ENCODE data around the gene FBXL20. TPM values are rescaled to one million over a fixed set of nuclear protein-coding genes. Genes with fewer than 3 reads are reported as not detected.
"Not testable (repeated sequence)": the region's sequence is repeated elsewhere in the genome, so short reads cannot be mapped to it uniquely, and the experiment has no call there.

Gene FBXL20
- total RNA-seq (10 to 100 TPM; 22.0 to 29.8 TPM), polyA plus RNA-seq (1 to 10 TPM; 2.9 to 4.1 TPM)
- long read RNA-seq, donor 1, full-length matches to known transcripts, result 3 of 37 reads
- long read RNA-seq, donor 1, partial matches to known transcripts, result 15 of 37 reads
- long read RNA-seq, donor 1, other reads (novel, unspliced or antisense), result 19 of 37 reads
- long read RNA-seq, donor 2, partial matches to known transcripts, result 1 of 14 reads
- long read RNA-seq, donor 2, other reads (novel, unspliced or antisense), result 13 of 14 reads

- ATAC-seq (ENCODE audit: low FRiP score) (peak; percentile 96), DNase-seq (peak; percentile 96 to 98)
- Histone ChIP-seq H3K4me1 (ENCODE audit: control insufficient read depth in 1 of 2, insufficient read depth in 2 of 2, low read length in 2 of 2) (no peaks in the 10 kb centered on the region), H3K4me3 (ENCODE audit: low read length in 2 of 2) (peak within 1 kb of the TSS; percentile 96 to 98), H3K36me3 (ENCODE audit: control insufficient read depth in 1 of 2, insufficient read depth in 2 of 2, low read length in 1 of 2) (no peaks in the 10 kb centered on the region), H3K27ac (ENCODE audit: low read depth in 1 of 2, low read length in 2 of 2) (peak within 1 kb of the TSS; percentile 43 to 66), H3K27me3 (ENCODE audit: control insufficient read depth in 1 of 2, insufficient read depth in 2 of 2, low read length in 1 of 2) (no peaks in the 10 kb centered on the region), H3K9me3 (ENCODE audit: control insufficient read depth, low read length) (no peaks in the 10 kb centered on the region)
- WGBS, 2 donors, result 0 to 1% methylated on average over 66 to 86 of the region's 86 CpGs
- intact Hi-C loops (cut with DNase I), result loop anchor here in 1 of 2 donors (5.0 kb wide), 1 partner anchor 129 kb away; no protein-coding TSS in a partner anchor
Observed at GRCh38 chr17:39401412-39402243, at the start of gene FBXL20. FBXL20 (minus strand) TSS chr17:39401626; CDS start chr17:39401402, 224 bp downstream.

- Histone ChIP-seq H3K36me3 (ENCODE audit: control insufficient read depth in 1 of 2, insufficient read depth in 2 of 2, low read length in 1 of 2) (no peaks in the 10 kb centered on the region), H3K4me1 (ENCODE audit: control insufficient read depth in 1 of 2, insufficient read depth in 2 of 2, low read length in 2 of 2) (peaks cover 0 to 3% of the 10 kb centered on the region in 2 donors), H3K27me3 (ENCODE audit: control insufficient read depth in 1 of 2, insufficient read depth in 2 of 2, low read length in 1 of 2) (no peaks in the 10 kb centered on the region), H3K4me3 (ENCODE audit: low read length in 2 of 2) (peak within 1 kb of the TSS; percentile 84 to 99), H3K27ac (ENCODE audit: low read depth in 1 of 2, low read length in 2 of 2) (peak within 1 kb of the TSS; percentile 62 to 67), H3K9me3 (ENCODE audit: control insufficient read depth, low read length) (no peaks in the 10 kb centered on the region)
- intact Hi-C loops (cut with DNase I), result no loop called here
- DNase-seq (peak; percentile 96), ATAC-seq (ENCODE audit: low FRiP score) (peak; percentile 98)
- WGBS, 2 donors, result 0% methylated on average over 36 to 37 of the region's 37 CpGs
Observed at GRCh38 chr17:39450847-39451581, 49.6 kb upstream of the FBXL20 start, which contains the start of gene MED1. MED1 (minus strand) TSS chr17:39451263; CDS start chr17:39451062, 201 bp downstream.

GRCh38 chr17:39450051-39450450 is 48.6 kb upstream of the FBXL20 start:
- 81 to 84% methylated on average over 13 of the region's 13 CpGs for WGBS, 2 donors
- DNase-seq (peak in 1 of 2 donors; percentile 42), ATAC-seq (ENCODE audit: low FRiP score) (no peak)
- Histone ChIP-seq H3K36me3 (ENCODE audit: control insufficient read depth in 1 of 2, insufficient read depth in 2 of 2, low read length in 1 of 2) (no peaks in the 10 kb centered on the region), H3K4me3 (ENCODE audit: low read length in 2 of 2) (peak overlapping the region; percentile 84 to 99), H3K9me3 (ENCODE audit: control insufficient read depth, low read length) (no peaks in the 10 kb centered on the region), H3K27ac (ENCODE audit: low read depth in 1 of 2, low read length in 2 of 2) (no peak overlapping the region), H3K27me3 (ENCODE audit: control insufficient read depth in 1 of 2, insufficient read depth in 2 of 2, low read length in 1 of 2) (no peaks in the 10 kb centered on the region), H3K4me1 (ENCODE audit: control insufficient read depth in 1 of 2, insufficient read depth in 2 of 2, low read length in 2 of 2) (peaks cover 0 to 3% of the 10 kb centered on the region in 2 donors)
- intact Hi-C loops (cut with DNase I), result no loop called here

GRCh38 chr17:39447561-39447960 is 46.1 kb upstream of the FBXL20 start:
- 80 to 85% methylated on average over 5 of the region's 5 CpGs for WGBS, 2 donors
- ATAC-seq (ENCODE audit: low FRiP score) (no peak), DNase-seq (no peak)
- no peak overlapping the region for H3K4me3 ChIP-seq (ENCODE audit: low read length in 2 of 2)
- H3K27me3 ChIP-seq (ENCODE audit: control insufficient read depth in 1 of 2, insufficient read depth in 2 of 2, low read length in 1 of 2), result no peaks in the 10 kb centered on the region
- intact Hi-C loops (cut with DNase I), result no loop called here
- peaks cover 0 to 3% of the 10 kb centered on the region in 2 donors for H3K4me1 ChIP-seq (ENCODE audit: control insufficient read depth in 1 of 2, insufficient read depth in 2 of 2, low read length in 2 of 2)
- H3K36me3 ChIP-seq (ENCODE audit: control insufficient read depth in 1 of 2, insufficient read depth in 2 of 2, low read length in 1 of 2), result no peaks in the 10 kb centered on the region
- H3K27ac ChIP-seq (ENCODE audit: low read depth in 1 of 2, low read length in 2 of 2), result no peak overlapping the region
- no peaks in the 10 kb centered on the region for H3K9me3 ChIP-seq (ENCODE audit: control insufficient read depth, low read length)

GRCh38 chr17:39443326-39443725 is 41.9 kb upstream of the FBXL20 start:
- Histone ChIP-seq H3K4me3 (ENCODE audit: low read length in 2 of 2) (no peak overlapping the region), H3K27me3 (ENCODE audit: control insufficient read depth in 1 of 2, insufficient read depth in 2 of 2, low read length in 1 of 2) (no peaks in the 10 kb centered on the region), H3K4me1 (ENCODE audit: control insufficient read depth in 1 of 2, insufficient read depth in 2 of 2, low read length in 2 of 2) (no peaks in the 10 kb centered on the region), H3K9me3 (ENCODE audit: control insufficient read depth, low read length) (no peaks in the 10 kb centered on the region), H3K36me3 (ENCODE audit: control insufficient read depth in 1 of 2, insufficient read depth in 2 of 2, low read length in 1 of 2) (peaks cover 3 to 4% of the 10 kb centered on the region in 2 donors), H3K27ac (ENCODE audit: low read depth in 1 of 2, low read length in 2 of 2) (no peak overlapping the region)
- intact Hi-C loops (cut with DNase I), result no loop called here
- DNase-seq (no peak), ATAC-seq (ENCODE audit: low FRiP score) (no peak)

- H3K4me1 ChIP-seq (ENCODE audit: control insufficient read depth in 1 of 2, insufficient read depth in 2 of 2, low read length in 2 of 2); intact Hi-C loops (cut with DNase I); DNase-seq; H3K36me3 ChIP-seq (ENCODE audit: control insufficient read depth in 1 of 2, insufficient read depth in 2 of 2, low read length in 1 of 2); H3K27me3 ChIP-seq (ENCODE audit: control insufficient read depth in 1 of 2, insufficient read depth in 2 of 2, low read length in 1 of 2); H3K4me3 ChIP-seq (ENCODE audit: low read length in 2 of 2); H3K9me3 ChIP-seq (ENCODE audit: control insufficient read depth, low read length); ATAC-seq (ENCODE audit: low FRiP score); H3K27ac ChIP-seq (ENCODE audit: low read depth in 1 of 2, low read length in 2 of 2): not testable (repeated sequence)
- 94 to 97% methylated on average over 2 of the region's 2 CpGs for WGBS, 2 donors
Observed at GRCh38 chr17:39439868-39440267, 38.4 kb upstream of the FBXL20 start.

- no peak overlapping the region for H3K4me3 ChIP-seq (ENCODE audit: low read length in 2 of 2)
- DNase-seq, result no peak
- H3K4me1 ChIP-seq (ENCODE audit: control insufficient read depth in 1 of 2, insufficient read depth in 2 of 2, low read length in 2 of 2), result no peaks in the 10 kb centered on the region
- no peaks in the 10 kb centered on the region for H3K9me3 ChIP-seq (ENCODE audit: control insufficient read depth, low read length)
- H3K36me3 ChIP-seq (ENCODE audit: control insufficient read depth in 1 of 2, insufficient read depth in 2 of 2, low read length in 1 of 2), result peaks cover 3% of the 10 kb centered on the region in 2 donors
- no peak for ATAC-seq (ENCODE audit: low FRiP score)
- WGBS, 2 donors, result 95 to 98% methylated on average over 4 of the region's 4 CpGs
- no peaks in the 10 kb centered on the region for H3K27me3 ChIP-seq (ENCODE audit: control insufficient read depth in 1 of 2, insufficient read depth in 2 of 2, low read length in 1 of 2)
- no peak overlapping the region for H3K27ac ChIP-seq (ENCODE audit: low read depth in 1 of 2, low read length in 2 of 2)
- intact Hi-C loops (cut with DNase I), result no loop called here
Observed at GRCh38 chr17:39429600-39429999, 28.2 kb upstream of the FBXL20 start.

- H3K36me3 ChIP-seq (ENCODE audit: control insufficient read depth in 1 of 2, insufficient read depth in 2 of 2, low read length in 1 of 2), result peaks cover 4 to 10% of the 10 kb centered on the region in 2 donors
- WGBS, 2 donors, result 61 to 75% methylated on average over 1 of the region's 1 CpG
- H3K27ac ChIP-seq (ENCODE audit: low read depth in 1 of 2, low read length in 2 of 2), result no peak overlapping the region
- H3K9me3 ChIP-seq (ENCODE audit: control insufficient read depth, low read length), result no peaks in the 10 kb centered on the region
- intact Hi-C loops (cut with DNase I), result no loop called here
- no peaks in the 10 kb centered on the region for H3K4me1 ChIP-seq (ENCODE audit: control insufficient read depth in 1 of 2, insufficient read depth in 2 of 2, low read length in 2 of 2)
- ATAC-seq (ENCODE audit: low FRiP score) (no peak), DNase-seq (no peak)
- no peaks in the 10 kb centered on the region for H3K27me3 ChIP-seq (ENCODE audit: control insufficient read depth in 1 of 2, insufficient read depth in 2 of 2, low read length in 1 of 2)
- H3K4me3 ChIP-seq (ENCODE audit: low read length in 2 of 2), result no peak overlapping the region
Observed at GRCh38 chr17:39416141-39416540, 14.7 kb upstream of the FBXL20 start.

Data from aorta (tissue), 5 donors.